Bladder microvascular endothelial cell (primary cell): ENCODE results near the gene TUBB1. TPM values are rescaled to one million over a fixed set of nuclear protein-coding genes. Genes with fewer than 3 reads are reported as not detected.

Experiments used
- total RNA-seq: library from RNA; depleted of rRNA; stranded (reverse); fragments of >200 nt; gene quantifications from 2 replicates; pipeline ENCODE4 v1.2.3, GENCODE V29; 2014

TUBB1 gene
- total RNA-seq: not detected in 2 replicates

DNA sequence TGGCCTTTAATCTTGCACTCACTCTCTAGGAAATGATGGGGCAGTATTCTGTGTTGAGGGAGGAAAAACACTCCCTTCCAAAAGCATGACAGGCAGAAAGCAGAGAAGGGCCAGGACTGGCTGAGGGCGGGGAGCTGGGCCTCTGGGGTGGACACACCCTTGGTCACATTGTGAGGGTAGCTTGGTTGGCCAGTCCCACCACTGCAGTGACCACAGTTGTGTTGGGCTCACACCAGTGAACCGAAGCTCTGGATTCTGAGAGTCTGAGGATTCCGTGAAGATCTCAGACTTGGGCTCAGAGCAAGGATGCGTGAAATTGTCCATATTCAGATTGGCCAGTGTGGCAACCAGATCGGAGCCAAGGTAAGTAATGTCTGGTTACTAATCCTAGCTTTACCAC, at the start of gene TUBB1:
Gene TUBB1, plus strand, starts transcription at position 213 of the 400 bp plus-strand sequence. Its CDS starts 94 bp downstream, at position 307.

DNA sequence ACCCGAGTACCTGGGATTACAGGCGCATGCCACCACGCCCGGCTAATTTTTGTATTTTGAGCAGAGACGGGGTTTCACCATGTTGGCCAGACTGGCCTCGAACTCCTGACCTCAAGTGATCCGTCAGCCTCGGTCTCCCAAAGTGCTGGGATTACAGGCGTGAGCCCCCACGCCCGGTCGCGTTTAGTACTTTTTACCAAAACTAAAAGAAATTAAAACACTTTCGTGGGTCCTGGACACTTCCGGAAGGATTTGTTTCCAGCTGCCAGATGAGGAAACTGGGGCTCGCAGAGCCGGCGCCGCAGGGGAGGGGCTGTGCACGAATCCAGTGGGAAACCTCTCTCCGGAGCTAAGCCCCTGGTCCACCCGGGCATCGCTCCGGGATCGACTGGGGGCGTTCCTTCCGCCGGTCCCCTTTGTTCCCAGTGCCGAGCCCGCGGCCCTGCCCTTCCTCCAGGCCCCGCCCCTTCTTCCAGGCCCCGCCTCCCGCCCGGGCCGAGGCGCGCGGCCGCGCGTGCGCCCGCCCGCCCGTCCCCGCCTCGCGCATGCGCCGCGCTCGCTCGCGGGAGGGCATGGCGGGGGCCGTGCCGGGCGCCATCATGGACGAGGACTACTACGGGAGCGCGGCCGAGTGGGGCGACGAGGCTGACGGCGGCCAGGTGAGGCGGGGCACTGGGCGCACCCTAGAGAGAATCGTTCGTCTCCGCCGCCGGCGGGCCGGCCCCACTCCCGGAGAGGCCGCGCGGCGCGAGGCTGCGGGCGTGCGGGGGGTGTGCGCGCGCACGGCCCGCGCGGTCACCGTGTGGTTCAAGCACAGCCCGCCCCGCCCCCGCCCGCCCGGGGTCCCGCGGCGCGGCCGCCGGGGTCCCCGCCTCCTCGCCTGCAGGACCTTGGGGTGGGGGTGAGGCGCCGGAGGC, 38.3 kb upstream of the TUBB1 start, which contains the start of gene NELFCD:
Gene NELFCD, plus strand, starts transcription at position 546 of the 917 bp plus-strand sequence. Its CDS starts 54 bp downstream, at position 600.

DNA sequence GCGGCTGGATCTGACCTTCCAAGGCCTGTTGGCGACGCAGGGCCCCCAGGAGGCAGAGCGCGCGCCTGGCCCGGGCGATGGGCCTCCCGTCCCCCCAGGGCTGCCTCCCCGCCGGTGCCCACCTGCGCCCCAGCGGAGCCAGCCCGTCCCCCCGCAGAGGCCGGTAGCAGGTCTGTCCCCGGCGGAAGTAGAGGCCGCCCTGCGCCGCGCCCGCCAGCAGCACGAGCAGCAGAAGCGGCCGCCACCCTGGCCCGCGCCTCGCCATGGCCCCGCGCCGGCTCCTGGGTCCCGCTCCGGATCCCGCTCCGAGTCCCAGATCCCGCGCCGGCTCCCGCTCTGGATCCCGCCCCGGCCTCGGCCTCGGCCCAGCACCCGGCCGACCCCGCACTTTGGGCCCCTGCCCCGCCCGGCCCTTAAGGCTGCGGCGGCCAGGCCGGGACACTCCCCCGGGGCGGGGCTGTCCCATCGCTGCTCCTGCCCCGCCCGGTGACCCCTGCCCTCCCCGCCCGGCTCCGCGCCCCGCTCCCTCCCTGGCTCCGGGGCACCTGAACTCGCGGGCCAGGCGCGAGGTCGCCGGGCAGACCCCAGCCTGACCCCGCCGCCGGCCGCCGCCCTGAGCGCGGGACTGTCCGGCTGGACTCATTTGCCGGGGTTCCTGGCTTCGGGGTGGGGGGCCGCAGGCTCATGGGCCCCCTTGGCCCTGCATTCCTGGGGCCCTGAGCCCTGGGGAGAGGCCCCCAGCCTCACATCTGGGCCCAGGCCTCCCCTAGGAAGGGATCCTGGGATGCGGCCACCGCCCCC, 12.2 kb upstream of the TUBB1 start, which contains the start of gene CTSZ:
Gene CTSZ, minus strand, starts transcription at position 391 of the 801 bp plus-strand sequence. Its CDS starts 126 bp downstream, at position 265.

DNA sequence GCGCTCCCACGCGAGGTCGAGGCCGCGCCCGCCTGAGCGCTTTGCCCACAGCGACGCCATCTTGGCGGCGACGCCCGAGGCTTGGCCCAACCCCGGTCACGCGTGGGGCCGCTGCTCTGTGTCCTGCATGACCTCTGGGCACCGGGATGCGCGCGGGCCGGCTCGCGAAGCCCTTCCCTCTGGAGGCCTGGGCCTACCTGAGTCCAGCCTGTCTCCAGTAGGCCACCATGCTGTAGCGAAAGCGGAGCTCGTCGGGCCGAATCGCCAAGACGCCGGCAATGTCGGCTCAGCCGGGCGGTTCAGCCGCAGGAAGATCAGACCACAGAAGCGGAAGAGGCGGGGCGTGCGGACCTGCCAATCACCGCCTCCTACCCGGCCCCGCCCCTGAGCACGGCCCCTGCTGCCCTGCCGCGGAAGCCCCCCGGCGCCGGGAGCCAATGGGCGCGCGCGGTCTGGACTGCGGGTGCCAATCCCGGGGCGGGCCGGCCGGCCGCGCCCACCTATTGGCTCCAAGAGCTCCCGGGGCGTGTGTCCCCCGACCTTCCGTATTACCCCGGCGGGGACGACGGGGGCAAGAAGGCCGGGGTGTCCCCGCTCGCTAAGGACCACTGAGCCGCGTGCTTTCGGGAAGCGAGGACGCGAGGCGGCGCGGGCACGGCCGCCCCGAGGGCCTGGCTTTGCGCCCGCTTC, 12.9 kb downstream of the TUBB1 start, which contains the start of gene ATP5F1E:
Gene ATP5F1E, minus strand, starts transcription at position 313 of the 690 bp plus-strand sequence. Its CDS starts 84 bp downstream, at position 229.

DNA sequence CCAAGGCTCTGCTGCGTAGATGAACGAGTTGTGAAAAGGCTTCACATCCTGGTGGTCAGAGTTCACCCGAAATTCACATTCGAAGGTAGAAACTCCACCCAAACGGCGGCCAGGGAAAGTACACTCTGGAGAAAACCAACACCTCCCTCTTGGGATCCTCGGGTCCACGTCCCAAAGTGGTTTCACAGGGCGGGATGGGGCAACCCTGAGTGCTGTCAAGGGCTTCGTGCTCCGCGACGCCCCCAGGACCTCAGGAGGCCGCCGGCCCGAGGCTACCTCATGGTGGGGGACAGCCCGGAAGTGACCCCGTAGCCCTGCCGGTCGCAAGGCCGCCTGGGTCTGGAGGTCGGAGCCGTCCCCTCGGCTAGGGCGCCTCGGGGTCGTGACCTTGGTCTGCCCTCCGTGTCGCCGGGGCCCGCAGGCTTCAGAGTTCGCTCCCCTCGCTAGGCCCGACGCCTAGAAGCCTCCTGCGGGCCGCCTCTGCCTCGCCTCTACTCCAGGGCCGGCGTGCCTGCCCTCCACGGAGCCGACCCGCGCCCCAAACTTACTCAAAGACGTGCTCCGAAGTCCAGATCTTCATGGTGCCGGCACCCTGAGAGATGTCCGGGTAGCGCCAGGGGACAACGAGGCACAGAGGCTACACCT, 23.0 kb downstream of the TUBB1 start, which contains the start of gene PRELID3B:
Gene PRELID3B, minus strand, starts transcription at position 636 of the 645 bp plus-strand sequence. Its CDS starts 56 bp downstream, at position 580.

Other genes with a start within 250 kb of the TUBB1 start
- gene GNAS-AS1, start 168.5 kb upstream of the TUBB1 start, total RNA-seq: 0.13 TPM in 1 of 2 replicates, not detected in the other
- gene GNAS, start 166.7 kb upstream of the TUBB1 start, total RNA-seq: 337 and 622 TPM in 2 replicates
- gene NELFCD, start 38.2 kb upstream of the TUBB1 start, total RNA-seq: 42.7 and 64.7 TPM in 2 replicates
- gene CTSZ, start 12.2 kb upstream of the TUBB1 start, total RNA-seq: 221 and 536 TPM in 2 replicates
- 32.9 and 50.0 TPM in 2 replicates for gene ATP5F1E, start 12.9 kb downstream of the TUBB1 start, total RNA-seq
- gene PRELID3B, start 23.4 kb downstream of the TUBB1 start, total RNA-seq: 63.9 and 83.3 TPM in 2 replicates
- under 0.01 TPM in 1 of 2 replicates, not detected in the other for gene ZNF831, start 144.4 kb downstream of the TUBB1 start, total RNA-seq